ENCODE measurements around the gene OVCH1. TPM values are rescaled to one million over a fixed set of nuclear protein-coding genes. Genes with fewer than 3 reads are reported as not detected.

The OVCH1 gene
- total and polyA plus RNA-seq, 9 of the 15 experiments (the other 6 are each of a cell fraction or from before 2014, with no cell fraction given), result not detected

DNA sequence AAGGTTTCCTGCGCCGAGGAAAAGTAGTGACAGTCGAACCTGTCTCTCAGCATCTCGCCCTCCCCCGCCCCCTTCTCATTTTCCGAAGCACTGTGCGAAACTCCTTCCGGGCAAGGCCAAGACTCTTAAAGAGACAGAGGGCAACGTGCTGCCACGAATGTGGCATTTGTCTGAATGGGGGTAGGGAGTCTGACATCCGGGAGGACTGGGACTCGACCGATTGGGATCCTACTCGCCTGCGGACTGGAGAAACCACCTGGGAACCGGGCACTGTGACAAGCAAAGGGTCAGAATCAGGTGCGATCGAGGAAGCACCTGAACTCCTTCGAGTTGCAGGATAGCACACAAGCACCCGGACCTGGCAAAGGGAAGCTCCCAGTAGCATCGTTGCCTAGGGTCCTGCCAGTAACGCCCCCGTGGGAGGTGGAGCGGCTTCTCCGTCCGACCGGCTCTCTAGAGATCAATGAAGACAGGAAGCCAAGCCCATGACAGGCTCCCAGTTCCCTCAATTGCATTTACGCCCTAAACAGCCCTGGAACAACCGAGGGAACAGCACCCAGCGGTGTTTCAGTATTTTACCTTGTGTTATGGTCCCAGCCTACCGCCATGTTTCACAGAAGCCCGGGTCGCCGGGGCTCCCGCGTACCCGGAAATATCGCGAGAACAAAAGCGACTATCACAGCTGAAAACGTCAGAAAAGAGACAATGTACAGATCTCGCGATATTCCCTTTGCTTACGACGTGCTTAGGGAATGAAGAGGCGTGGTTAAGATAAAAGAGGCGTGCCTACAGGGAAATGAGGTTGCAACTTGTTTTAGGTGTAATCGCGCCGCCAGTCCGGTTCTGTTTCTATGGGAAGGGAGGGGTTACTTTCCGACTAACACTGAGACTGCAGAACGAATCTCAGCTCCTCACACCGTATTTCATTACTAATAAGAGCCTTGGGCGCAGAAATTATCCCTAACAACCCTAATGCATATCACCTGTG is 116.7 kb downstream of the OVCH1 start, which contains the start of gene ERGIC2 (continued):
- TF ChIP-seq, protein P1, sequence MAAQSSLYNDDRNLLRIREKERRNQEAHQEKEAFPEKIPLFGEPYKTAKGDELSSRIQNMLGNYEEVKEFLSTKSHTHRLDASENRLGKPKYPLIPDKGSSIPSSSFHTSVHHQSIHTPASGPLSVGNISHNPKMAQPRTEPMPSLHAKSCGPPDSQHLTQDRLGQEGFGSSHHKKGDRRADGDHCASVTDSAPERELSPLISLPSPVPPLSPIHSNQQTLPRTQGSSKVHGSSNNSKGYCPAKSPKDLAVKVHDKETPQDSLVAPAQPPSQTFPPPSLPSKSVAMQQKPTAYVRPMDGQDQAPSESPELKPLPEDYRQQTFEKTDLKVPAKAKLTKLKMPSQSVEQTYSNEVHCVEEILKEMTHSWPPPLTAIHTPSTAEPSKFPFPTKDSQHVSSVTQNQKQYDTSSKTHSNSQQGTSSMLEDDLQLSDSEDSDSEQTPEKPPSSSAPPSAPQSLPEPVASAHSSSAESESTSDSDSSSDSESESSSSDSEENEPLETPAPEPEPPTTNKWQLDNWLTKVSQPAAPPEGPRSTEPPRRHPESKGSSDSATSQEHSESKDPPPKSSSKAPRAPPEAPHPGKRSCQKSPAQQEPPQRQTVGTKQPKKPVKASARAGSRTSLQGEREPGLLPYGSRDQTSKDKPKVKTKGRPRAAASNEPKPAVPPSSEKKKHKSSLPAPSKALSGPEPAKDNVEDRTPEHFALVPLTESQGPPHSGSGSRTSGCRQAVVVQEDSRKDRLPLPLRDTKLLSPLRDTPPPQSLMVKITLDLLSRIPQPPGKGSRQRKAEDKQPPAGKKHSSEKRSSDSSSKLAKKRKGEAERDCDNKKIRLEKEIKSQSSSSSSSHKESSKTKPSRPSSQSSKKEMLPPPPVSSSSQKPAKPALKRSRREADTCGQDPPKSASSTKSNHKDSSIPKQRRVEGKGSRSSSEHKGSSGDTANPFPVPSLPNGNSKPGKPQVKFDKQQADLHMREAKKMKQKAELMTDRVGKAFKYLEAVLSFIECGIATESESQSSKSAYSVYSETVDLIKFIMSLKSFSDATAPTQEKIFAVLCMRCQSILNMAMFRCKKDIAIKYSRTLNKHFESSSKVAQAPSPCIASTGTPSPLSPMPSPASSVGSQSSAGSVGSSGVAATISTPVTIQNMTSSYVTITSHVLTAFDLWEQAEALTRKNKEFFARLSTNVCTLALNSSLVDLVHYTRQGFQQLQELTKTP (IDR thresholded peaks at IDR 0.05; ENCODE audit: low read depth in 1 of 2, partially characterized antibody in 2 of 2), result peak in 1 of 2 experiments; percentile 24
- peak; percentile 73 for TF ChIP-seq POLR2G (IDR thresholded peaks at IDR 0.05; ENCODE audit: low read depth, low read length)
- TF ChIP-seq IFI16 (CRISPR knock-in tag; IDR thresholded peaks at IDR 0.05), result no peak
- TF ChIP-seq, protein P2, sequence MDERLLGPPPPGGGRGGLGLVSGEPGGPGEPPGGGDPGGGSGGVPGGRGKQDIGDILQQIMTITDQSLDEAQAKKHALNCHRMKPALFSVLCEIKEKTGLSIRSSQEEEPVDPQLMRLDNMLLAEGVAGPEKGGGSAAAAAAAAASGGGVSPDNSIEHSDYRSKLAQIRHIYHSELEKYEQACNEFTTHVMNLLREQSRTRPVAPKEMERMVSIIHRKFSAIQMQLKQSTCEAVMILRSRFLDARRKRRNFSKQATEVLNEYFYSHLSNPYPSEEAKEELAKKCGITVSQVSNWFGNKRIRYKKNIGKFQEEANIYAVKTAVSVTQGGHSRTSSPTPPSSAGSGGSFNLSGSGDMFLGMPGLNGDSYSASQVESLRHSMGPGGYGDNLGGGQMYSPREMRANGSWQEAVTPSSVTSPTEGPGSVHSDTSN (CRISPR knock-in tag; IDR thresholded peaks at IDR 0.05; ENCODE audit: low read depth), result no peak
- TF ChIP-seq, protein P2 (tag; conservative IDR thresholded peaks at IDR 0.05; ENCODE audit: low read depth), result no peak
- TF ChIP-seq, protein P3, sequence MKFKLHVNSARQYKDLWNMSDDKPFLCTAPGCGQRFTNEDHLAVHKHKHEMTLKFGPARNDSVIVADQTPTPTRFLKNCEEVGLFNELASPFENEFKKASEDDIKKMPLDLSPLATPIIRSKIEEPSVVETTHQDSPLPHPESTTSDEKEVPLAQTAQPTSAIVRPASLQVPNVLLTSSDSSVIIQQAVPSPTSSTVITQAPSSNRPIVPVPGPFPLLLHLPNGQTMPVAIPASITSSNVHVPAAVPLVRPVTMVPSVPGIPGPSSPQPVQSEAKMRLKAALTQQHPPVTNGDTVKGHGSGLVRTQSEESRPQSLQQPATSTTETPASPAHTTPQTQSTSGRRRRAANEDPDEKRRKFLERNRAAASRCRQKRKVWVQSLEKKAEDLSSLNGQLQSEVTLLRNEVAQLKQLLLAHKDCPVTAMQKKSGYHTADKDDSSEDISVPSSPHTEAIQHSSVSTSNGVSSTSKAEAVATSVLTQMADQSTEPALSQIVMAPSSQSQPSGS (CRISPR knock-in tag; IDR thresholded peaks at IDR 0.05), result no peak
- TF ChIP-seq NFE2L1 (tag; IDR thresholded peaks at IDR 0.05; ENCODE audit: borderline replicate concordance, low read depth), result no peak
- TF ChIP-seq HMGN3 (IDR thresholded peaks at IDR 0.05; ENCODE audit: borderline replicate concordance, extremely low read depth, insufficient read length, low read depth, low read length), result no peak
- no peak for TF ChIP-seq LARP7 (IDR thresholded peaks at IDR 0.05)
- peak; percentile 26; the same call in 1 of the 2 replicates for TF ChIP-seq RB1 (IDR thresholded peaks at IDR 0.05; ENCODE audit: low read depth)
- TF ChIP-seq SMARCE1 (IDR thresholded peaks at IDR 0.05), result no peak
- no peak for TF ChIP-seq JUND (IDR thresholded peaks at IDR 0.05; ENCODE audit: borderline replicate concordance, low read depth, low read length)
- no peak; the same call in 2 of the 3 replicates for TF ChIP-seq JUND (tag; IDR thresholded peaks at IDR 0.05; ENCODE audit: borderline replicate concordance, low read depth, low read length)

Data from K562 (cell line).